Right lobe of liver (tissue), 6 donors: Measurements from ENCODE around the gene MATN1. TPM values are rescaled to one million over a fixed set of nuclear protein-coding genes. Genes with fewer than 3 reads are reported as not detected.
A peak's percentile ranks its signal among the peaks of the same experiment; 100 is the strongest.

Experiments used
- ATAC-seq, 4 donors: fragments of 200-7000 bp; cut with Tn5 transposase; one replicate each; pipeline ENCODE4 v1.9.1; 2020; ENCODE audit warnings: mild to moderate bottlenecking in 4 of 4, moderate library complexity in 4 of 4
- DNase-seq, 3 donors: peaks; one replicate each; pipeline ENCODE4 v3.0.0-alpha.2; 2020
- H3K27ac ChIP-seq, 3 donors: fragments of 200-600 bp; one replicate each; pipeline ENCODE4 v1.8.0; 2022
- H3K27me3 ChIP-seq, 2 donors: fragments of 200-600 bp; one replicate each; pipeline ENCODE4 v1.8.0; 2022
- H3K36me3 ChIP-seq, 4 donors: fragments of 200-600 bp; sonication (generic) in 1 of 4; one replicate each; pipeline versions ENCODE4 v1.5.1 to v1.8.0; 2017 to 2022; ENCODE audit warnings: control low read depth in 1 of 4
- H3K4me1 ChIP-seq, 4 donors: fragments of 200-600 bp; sonication (generic) in 1 of 4; one replicate each; pipeline versions ENCODE4 v1.5.1 to v1.8.0; 2017 to 2022; ENCODE audit warnings: control low read depth in 1 of 4
- H3K4me3 ChIP-seq, 3 donors: fragments of 200-600 bp; one replicate each; pipeline ENCODE4 v1.8.0; 2022
- H3K9me3 ChIP-seq, 4 donors: fragments of 200-600 bp; sonication (generic) in 1 of 4; one replicate each; pipeline versions ENCODE4 v1.5.1 to v1.8.0; 2017 to 2022; ENCODE audit warnings: control low read depth in 1 of 4
- POLR2A ChIP-seq: fragments of 450-650 bp; IDR thresholded peaks from one replicate; pipeline ENCODE4 v1.6.1; 2017; ENCODE audit warnings: antibody characterized with exemption, mild to moderate bottlenecking
- WGBS: methylation state at CpG from one replicate; pipeline ENCODE4 v1.1.6; 2018; ENCODE audit warnings: low coverage, low lambda C conversion rate; ENCODE audit not compliant: insufficient coverage; ENCODE audit errors: missing lambda C conversion rate; 5-methylcytosine and 5-hydroxymethylcytosine counted together
- intact Hi-C, 2 donors: fragments of 100-400 bp; cut with DNase I; formaldehyde crosslinking; loops; one replicate each; pipeline versions ENCODE4 v1.11.2 to v1.14.1; 2022
- total RNA-seq, 6 experiments: library from RNA; depleted of rRNA in 2 of 6; stranded (reverse); fragments of >200 nt in 2 of 6; fragmentation: NEBNext Ultra II Directional in 3 of 6; extraction: Animal tissue kit (Norgen Biotek cat#: 25700) in 3 of 6; gene quantifications; one replicate each; pipeline versions ENCODE4 v1.1.0 to v1.2.4, GENCODE V29; 2016 to 2023
- TF ChIP-seq, protein P1 (sequence below), 4 donors: fragments of 200-600 bp in 3 of 4; fragments of 450-650 bp in 1 of 4; IDR thresholded peaks; one replicate each; pipeline versions ENCODE4 v1.5.1 to v1.8.0; 2016 to 2022; ENCODE audit warnings: antibody characterized with exemption in 4 of 4, mild to moderate bottlenecking in 2 of 4
- donor health status: DM: no; HTN: yes; CAD: no.
- donor health status: DM: no; HTN: no; CAD: no.
- donor health status: DM: no; HTN: no; CAD: no.
- donor health status: DM: no; HTN: yes; CAD: no.
- donor health status: DM: no; HTN: yes; CAD: no.

Gene MATN1
- total RNA-seq, 6 experiments from 2014 or later: not detected

DNA sequence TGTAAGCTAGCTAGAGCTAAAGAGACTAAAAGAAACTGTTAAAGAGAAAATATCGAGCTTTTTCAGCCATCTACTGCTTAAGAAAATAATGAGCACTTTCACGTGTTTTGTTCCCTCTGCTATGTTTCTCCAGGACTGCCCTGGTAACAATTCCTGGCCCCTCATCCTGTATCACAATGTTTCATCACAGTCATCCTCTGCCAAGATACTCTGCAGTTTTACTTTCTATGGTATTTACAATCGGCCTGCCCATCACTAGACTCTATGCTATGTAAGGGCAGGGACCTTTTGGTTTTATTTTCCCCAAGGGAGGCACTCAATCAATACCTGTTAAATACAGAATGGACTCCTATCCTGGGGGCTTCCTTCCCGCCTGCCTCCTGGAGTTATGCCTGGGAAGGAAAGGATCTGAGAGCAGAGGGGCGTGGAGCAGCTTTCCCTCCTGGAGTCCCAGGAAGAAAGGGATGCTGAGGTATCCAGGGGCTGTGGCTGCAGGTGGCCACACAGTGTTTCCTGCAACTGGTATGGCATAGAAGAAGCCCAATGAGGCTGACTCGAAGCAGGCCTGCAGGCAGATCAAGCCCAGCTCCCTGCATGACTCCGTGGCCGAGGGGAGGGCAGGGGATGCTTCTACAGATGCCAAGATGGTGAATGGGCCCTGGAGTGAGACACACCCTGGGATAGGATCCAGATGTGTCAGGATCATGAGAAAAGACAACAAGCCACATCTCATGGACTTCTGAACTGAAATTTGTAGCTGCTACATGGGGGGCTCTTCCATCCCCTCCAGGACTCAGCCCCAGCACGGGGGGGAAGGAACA lies 52.9 kb downstream of the MATN1 start:
- DNase-seq: peak in 1 of 3 donors; percentile 8
- intact Hi-C loops: no loop called here
- H3K27me3 ChIP-seq: no peaks in the 10 kb centered on the region
- H3K4me3 ChIP-seq: no peak overlapping the region
- TF ChIP-seq, protein P1, sequence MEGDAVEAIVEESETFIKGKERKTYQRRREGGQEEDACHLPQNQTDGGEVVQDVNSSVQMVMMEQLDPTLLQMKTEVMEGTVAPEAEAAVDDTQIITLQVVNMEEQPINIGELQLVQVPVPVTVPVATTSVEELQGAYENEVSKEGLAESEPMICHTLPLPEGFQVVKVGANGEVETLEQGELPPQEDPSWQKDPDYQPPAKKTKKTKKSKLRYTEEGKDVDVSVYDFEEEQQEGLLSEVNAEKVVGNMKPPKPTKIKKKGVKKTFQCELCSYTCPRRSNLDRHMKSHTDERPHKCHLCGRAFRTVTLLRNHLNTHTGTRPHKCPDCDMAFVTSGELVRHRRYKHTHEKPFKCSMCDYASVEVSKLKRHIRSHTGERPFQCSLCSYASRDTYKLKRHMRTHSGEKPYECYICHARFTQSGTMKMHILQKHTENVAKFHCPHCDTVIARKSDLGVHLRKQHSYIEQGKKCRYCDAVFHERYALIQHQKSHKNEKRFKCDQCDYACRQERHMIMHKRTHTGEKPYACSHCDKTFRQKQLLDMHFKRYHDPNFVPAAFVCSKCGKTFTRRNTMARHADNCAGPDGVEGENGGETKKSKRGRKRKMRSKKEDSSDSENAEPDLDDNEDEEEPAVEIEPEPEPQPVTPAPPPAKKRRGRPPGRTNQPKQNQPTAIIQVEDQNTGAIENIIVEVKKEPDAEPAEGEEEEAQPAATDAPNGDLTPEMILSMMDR (IDR thresholded peaks at IDR 0.05): no peak
- no peak for TF ChIP-seq POLR2A
- 65% methylated on average over 4 of the region's 9 CpGs for WGBS
- H3K27ac ChIP-seq: no peak overlapping the region
- H3K4me1 ChIP-seq: peaks cover 0 to 5% (median 0%) of the 10 kb centered on the region in 4 donors
- H3K9me3 ChIP-seq: no peaks in the 10 kb centered on the region
- no peaks in the 10 kb centered on the region for H3K36me3 ChIP-seq
- ATAC-seq: no peak

DNA sequence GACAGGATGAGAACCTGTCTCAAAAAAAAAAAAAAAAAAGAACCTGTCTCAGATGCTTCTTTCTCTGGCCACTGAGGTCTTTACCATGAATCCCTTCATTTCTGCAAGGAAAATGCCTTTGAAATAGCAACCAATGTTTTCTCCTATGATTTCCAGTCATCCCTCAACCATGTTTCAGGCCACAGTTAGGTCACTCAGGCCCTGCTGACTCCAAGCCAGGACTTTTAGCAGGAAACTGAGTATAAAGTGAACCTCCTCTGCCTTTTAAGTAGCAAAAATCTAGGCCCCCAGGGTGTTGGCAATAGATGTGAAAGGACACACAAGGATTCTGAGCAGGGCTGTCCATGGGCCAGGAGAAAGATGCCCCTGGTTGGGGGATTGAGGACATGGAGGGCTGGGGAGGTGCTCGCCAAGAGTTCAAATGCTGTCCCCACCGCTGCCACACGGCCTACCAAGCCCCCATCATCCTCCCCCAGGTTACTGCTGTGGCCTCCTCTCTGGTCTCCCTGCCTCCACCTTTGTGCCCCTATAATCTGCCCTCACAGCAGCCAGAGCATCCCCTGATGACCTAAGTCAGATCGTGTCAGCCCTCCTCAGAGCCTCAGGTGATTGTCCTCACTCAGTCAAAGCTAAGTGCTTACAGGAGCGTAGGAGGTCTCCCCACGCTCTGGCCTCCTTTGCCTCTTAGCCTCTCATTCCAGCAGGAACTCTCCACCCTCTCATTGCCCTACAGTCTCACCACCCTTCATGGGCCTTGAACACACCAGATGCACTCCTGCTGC lies 54.6 kb downstream of the MATN1 start:
- Histone ChIP-seq H3K27ac (no peak overlapping the region), H3K36me3 (no peaks in the 10 kb centered on the region), H3K27me3 (no peaks in the 10 kb centered on the region), H3K9me3 (no peaks in the 10 kb centered on the region), H3K4me3 (no peak overlapping the region), H3K4me1 (peaks cover 0 to 8% (median 0%) of the 10 kb centered on the region in 4 donors)
- TF ChIP-seq, protein P1 (IDR thresholded peaks at IDR 0.05): no peak
- no peak for TF ChIP-seq POLR2A
- intact Hi-C loops: no loop called here
- DNase-seq: peak in 2 of 3 donors; percentile 6 to 31
- WGBS: 100% methylated on average over 3 of the region's 6 CpGs
- no peak for ATAC-seq

DNA sequence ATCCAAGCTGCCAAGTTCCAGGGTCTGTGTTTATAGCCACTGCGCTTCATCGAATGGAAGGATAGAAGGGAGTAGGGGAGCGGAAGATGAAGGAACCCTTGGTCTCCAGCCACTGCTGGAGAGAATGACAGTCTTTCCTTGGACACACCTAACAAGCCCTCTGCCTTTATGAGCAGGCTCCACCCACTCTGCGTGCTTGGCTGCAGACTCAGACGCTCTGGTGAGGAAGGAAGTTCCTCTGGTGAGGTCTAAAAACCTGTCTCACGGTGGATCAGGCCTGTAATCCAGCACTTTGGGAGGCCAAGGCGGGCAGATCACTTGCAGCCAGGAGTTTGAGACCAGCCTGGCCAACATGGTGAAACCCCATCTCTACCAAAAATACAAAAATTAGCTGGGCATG lies 55.4 kb downstream of the MATN1 start:
- Histone ChIP-seq H3K36me3 (no peaks in the 10 kb centered on the region), H3K27ac (no peak overlapping the region), H3K4me1 (peaks cover 0 to 14% (median 2%) of the 10 kb centered on the region in 4 donors), H3K9me3 (no peaks in the 10 kb centered on the region), H3K4me3 (no peak overlapping the region), H3K27me3 (no peaks in the 10 kb centered on the region)
- ATAC-seq: no peak
- WGBS: 63% methylated on average over 4 of the region's 7 CpGs
- intact Hi-C loops: no loop called here
- peak in 1 of 3 donors; percentile 29 for DNase-seq
- no peak for TF ChIP-seq POLR2A
- TF ChIP-seq, protein P1 (IDR thresholded peaks at IDR 0.05): no peak

DNA sequence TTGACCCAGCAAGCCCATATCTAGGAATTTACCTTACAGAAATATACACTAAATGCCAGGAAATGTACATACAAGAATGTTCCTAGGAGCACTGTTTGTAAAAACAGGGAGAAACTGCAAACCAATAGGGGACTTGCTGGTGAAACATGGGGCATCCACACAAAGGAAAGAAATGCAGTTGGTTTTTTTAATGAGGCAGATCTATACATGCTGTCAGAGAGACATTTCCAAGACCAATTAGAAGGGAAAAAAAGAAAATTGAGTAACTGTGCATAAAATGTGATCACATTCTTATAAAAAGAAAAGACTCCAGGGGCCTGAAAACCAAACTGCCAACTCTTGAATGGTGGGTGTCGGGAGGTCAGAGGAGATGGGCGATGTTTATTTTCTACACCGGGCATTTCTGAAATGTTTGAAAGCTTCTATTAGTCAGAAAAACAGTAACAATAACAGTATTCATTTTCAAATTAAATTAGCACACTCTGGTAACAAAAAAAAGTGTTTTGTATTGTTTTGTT lies 56.6 kb downstream of the MATN1 start:
- H3K9me3 ChIP-seq: no peaks in the 10 kb centered on the region
- TF ChIP-seq, protein P1 (IDR thresholded peaks at IDR 0.05): no peak
- H3K4me3 ChIP-seq: no peak overlapping the region
- no peaks in the 10 kb centered on the region for H3K27me3 ChIP-seq
- 73% methylated on average over 3 of the region's 3 CpGs for WGBS
- no peak for ATAC-seq
- intact Hi-C loops: no loop called here
- H3K36me3 ChIP-seq: no peaks in the 10 kb centered on the region
- DNase-seq: no peak
- peaks cover 0 to 24% (median 3%) of the 10 kb centered on the region in 4 donors for H3K4me1 ChIP-seq
- H3K27ac ChIP-seq: no peak overlapping the region
